GM23338 (cell line): Measurements from ENCODE around the gene SEC16A. TPM values are rescaled to one million over a fixed set of nuclear protein-coding genes. Genes with fewer than 3 reads are reported as not detected.

ENCODE experiments used
- ATAC-seq: fragments of 200-7000 bp; cut with Tn5 transposase; 3 replicates; pipeline ENCODE4 v1.9.1; 2020
- DNase-seq: peaks from one replicate; pipeline ENCODE4 v3.0.0-alpha.2; 2015; ENCODE audit warnings: low spot score
- H2AFZ ChIP-seq: fragments of 200-600 bp; sonication (generic); 2 replicates; pipeline ENCODE4 v1.8.0; 2016; ENCODE audit warnings: antibody characterized with exemption, mild to moderate bottlenecking, moderate library complexity
- H3F3A ChIP-seq: fragments of 200-600 bp; sonication (generic); replicated peaks from 2 replicates; pipeline ENCODE4 v1.8.0; 2017; ENCODE audit warnings: antibody characterized with exemption, mixed run types, low read depth
- H3K27ac ChIP-seq: fragments of 200-600 bp; sonication (generic); 2 replicates; pipeline ENCODE4 v1.6.1; 2016; ENCODE audit warnings: low read depth
- H3K27me3 ChIP-seq: fragments of 200-600 bp; sonication (generic); 2 replicates; pipeline ENCODE4 v1.8.0; 2016; ENCODE audit warnings: mild to moderate bottlenecking, mixed run types, moderate library complexity; ENCODE audit not compliant: insufficient read depth
- H3K36me3 ChIP-seq: fragments of 200-600 bp; sonication (generic); 2 replicates; pipeline ENCODE4 v1.8.0; 2016; ENCODE audit warnings: mild to moderate bottlenecking; ENCODE audit not compliant: insufficient read depth
- H3K4me1 ChIP-seq: fragments of 200-600 bp; sonication (generic); 2 replicates; pipeline ENCODE4 v1.8.0; 2016; ENCODE audit warnings: mild to moderate bottlenecking, moderate library complexity; ENCODE audit not compliant: insufficient read depth
- H3K4me2 ChIP-seq: fragments of 200-600 bp; sonication (generic); 2 replicates; pipeline ENCODE4 v1.7.1; 2017; ENCODE audit warnings: mixed run types
- H3K4me3 ChIP-seq: fragments of 200-600 bp; sonication (generic); 2 replicates; pipeline ENCODE4 v1.6.1; 2016; ENCODE audit warnings: mixed run types
- H3K79me2 ChIP-seq: fragments of 200-600 bp; sonication (generic); replicated peaks from 2 replicates; pipeline ENCODE4 v1.8.0; 2017; ENCODE audit warnings: mild to moderate bottlenecking; ENCODE audit not compliant: insufficient read depth
- H3K9me2 ChIP-seq: fragments of 200-600 bp; sonication (generic); 2 replicates; pipeline ENCODE4 v1.8.0; 2017; ENCODE audit not compliant: insufficient read depth
- H4K20me1 ChIP-seq: fragments of 200-600 bp; sonication (generic); replicated peaks from 2 replicates; pipeline ENCODE4 v1.8.0; 2017; ENCODE audit warnings: mild to moderate bottlenecking; ENCODE audit not compliant: insufficient read depth
- H3K27ac Mint-ChIP-seq: 2 replicates; pipeline ENCODE4 v1.8.0; 2020; ENCODE audit warnings: inconsistent platforms, mild to moderate bottlenecking, moderate library complexity, mixed read lengths
- H3K27me3 Mint-ChIP-seq: 3 replicates; pipeline ENCODE4 v1.8.0; 2022; ENCODE audit warnings: low read depth, mild to moderate bottlenecking, moderate library complexity, mixed read lengths, inconsistent platforms; ENCODE audit not compliant: insufficient read depth, poor library complexity
- H3K36me3 Mint-ChIP-seq: 3 replicates; pipeline ENCODE4 v1.8.0; 2021; ENCODE audit warnings: low read depth, mild to moderate bottlenecking, inconsistent platforms, moderate library complexity, mixed read lengths
- H3K4me1 Mint-ChIP-seq: 3 replicates; pipeline ENCODE4 v1.8.0; 2020; ENCODE audit warnings: mild to moderate bottlenecking, inconsistent platforms, mixed read lengths
- H3K4me3 Mint-ChIP-seq: 3 replicates; pipeline ENCODE4 v1.8.0; 2021; ENCODE audit warnings: moderate library complexity, mild to moderate bottlenecking, inconsistent platforms, mixed read lengths
- H3K9me3 Mint-ChIP-seq: 3 replicates; pipeline ENCODE4 v1.8.0; 2020; ENCODE audit warnings: moderate library complexity, mild to moderate bottlenecking, inconsistent platforms, mixed read lengths
- CREB1 ChIP-seq: fragments of 250-450 bp; sonication (Bioruptor Pico); IDR thresholded peaks from 2 replicates; pipeline ENCODE4 v1.5.0; 2020; ENCODE audit warnings: low read depth, mild to moderate bottlenecking, moderate library complexity
- EZH2 ChIP-seq: fragments of 200-600 bp; sonication (generic); IDR thresholded peaks from one replicate; pipeline ENCODE4 v1.8.0; 2017; ENCODE audit warnings: antibody characterized with exemption, mild to moderate bottlenecking, low read depth; ENCODE audit not compliant: unreplicated experiment
- EZH2phosphoT487 ChIP-seq: fragments of 200-600 bp; sonication (generic); IDR thresholded peaks from one replicate; pipeline ENCODE4 v1.8.1; 2018; ENCODE audit warnings: antibody characterized with exemption; ENCODE audit not compliant: unreplicated experiment
- JUNB ChIP-seq: IDR thresholded peaks from one replicate; pipeline ENCODE4 v1.6.1; 2016; ENCODE audit warnings: antibody characterized with exemption; ENCODE audit not compliant: unreplicated experiment
- NANOG ChIP-seq: IDR thresholded peaks from 2 replicates; pipeline ENCODE4 v1.6.1; 2016; ENCODE audit warnings: antibody characterized with exemption, borderline replicate concordance
- POLR2AphosphoS5 ChIP-seq: IDR thresholded peaks from 2 replicates; pipeline ENCODE4 v1.6.1; 2016; ENCODE audit warnings: antibody characterized with exemption, low read depth
- STAT1 ChIP-seq: IDR thresholded peaks from one replicate; pipeline ENCODE4 v1.6.1; 2016; ENCODE audit warnings: antibody characterized with exemption; ENCODE audit not compliant: unreplicated experiment
- ZNF114 ChIP-seq: fragments of 250-450 bp; sonication (Bioruptor Pico); IDR thresholded peaks from 2 replicates; pipeline ENCODE4 v1.5.0; 2020; ENCODE audit warnings: mild to moderate bottlenecking, moderate library complexity
- ZNF331 ChIP-seq: fragments of 250-450 bp; sonication (Bioruptor Pico); IDR thresholded peaks from 2 replicates; pipeline ENCODE4 v1.5.0; 2020; ENCODE audit warnings: low read depth, mild to moderate bottlenecking, moderate library complexity
- polyA plus RNA-seq: library from polyadenylated mRNA; unstranded; fragments of >200 nt; fragmentation: Nextera tagmentation; extraction: Ambion mirVana; gene quantifications from 2 replicates; pipeline ENCODE4 v1.2.1, GENCODE V29; 2016
- total RNA-seq: library from RNA; depleted of rRNA; stranded (reverse); fragments of >200 nt; shearing (Covaris generic); gene quantifications from 2 replicates; pipeline ENCODE4 v1.2.3, GENCODE V29; 2014
- TF ChIP-seq, protein P1 (sequence below): IDR thresholded peaks from one replicate; pipeline ENCODE4 v1.6.1; 2018; ENCODE audit warnings: antibody characterized with exemption; ENCODE audit not compliant: unreplicated experiment
- TF ChIP-seq, protein P2 (sequence below): fragments of 250-450 bp; sonication (Bioruptor Pico); IDR thresholded peaks from 2 replicates; pipeline ENCODE4 v1.5.0; 2020; ENCODE audit warnings: mild to moderate bottlenecking, moderate library complexity
- TF ChIP-seq, protein P3 (sequence below), 2 experiments: fragments of 200-600 bp in 1 of 2; sonication (generic) in 1 of 2; conservative IDR thresholded peaks; 2 replicates each; pipeline versions ENCODE4 v1.5.1 to v1.6.1; 2016 to 2017; ENCODE audit warnings: antibody characterized with exemption in 2 of 2, low read depth in 2 of 2, mild to moderate bottlenecking in 2 of 2, moderate library complexity in 1 of 2
- TF ChIP-seq, protein P4 (sequence below): IDR thresholded peaks from 2 replicates; pipeline ENCODE4 v1.6.1; 2016; ENCODE audit warnings: antibody characterized with exemption

SEC16A gene
- total and polyA plus RNA-seq, 2 experiments from 2014 or later: 34.0 to 59.2 TPM

DNA sequence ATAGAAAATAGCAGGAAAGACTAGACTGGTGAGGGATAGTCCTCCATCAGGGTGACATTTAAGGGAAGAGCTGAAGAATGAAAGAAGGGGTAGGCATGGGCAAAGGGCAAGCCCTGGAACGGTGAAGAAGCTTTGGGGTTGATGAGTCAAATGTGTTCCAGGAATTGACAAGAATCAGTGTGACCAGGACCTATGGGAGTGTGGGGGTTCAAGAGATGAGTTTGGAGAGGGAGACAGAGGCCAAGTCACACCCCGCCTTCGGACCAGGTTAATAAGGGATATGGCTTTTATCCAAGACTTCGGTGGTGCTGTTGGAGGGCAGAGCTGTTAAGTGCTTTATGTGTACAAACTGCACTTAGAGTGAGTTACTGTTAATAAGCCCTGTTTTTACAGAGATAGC lies 71.5 kb downstream of the SEC16A start:
- peak overlapping the region; percentile 96 for H3K4me3 Mint-ChIP-seq
- H2AFZ ChIP-seq: no peak overlapping the region
- peaks cover 70% of the 10 kb centered on the region for H3K36me3 Mint-ChIP-seq
- peaks cover 20% of the 10 kb centered on the region for H3K4me1 Mint-ChIP-seq
- TF ChIP-seq, protein P1, sequence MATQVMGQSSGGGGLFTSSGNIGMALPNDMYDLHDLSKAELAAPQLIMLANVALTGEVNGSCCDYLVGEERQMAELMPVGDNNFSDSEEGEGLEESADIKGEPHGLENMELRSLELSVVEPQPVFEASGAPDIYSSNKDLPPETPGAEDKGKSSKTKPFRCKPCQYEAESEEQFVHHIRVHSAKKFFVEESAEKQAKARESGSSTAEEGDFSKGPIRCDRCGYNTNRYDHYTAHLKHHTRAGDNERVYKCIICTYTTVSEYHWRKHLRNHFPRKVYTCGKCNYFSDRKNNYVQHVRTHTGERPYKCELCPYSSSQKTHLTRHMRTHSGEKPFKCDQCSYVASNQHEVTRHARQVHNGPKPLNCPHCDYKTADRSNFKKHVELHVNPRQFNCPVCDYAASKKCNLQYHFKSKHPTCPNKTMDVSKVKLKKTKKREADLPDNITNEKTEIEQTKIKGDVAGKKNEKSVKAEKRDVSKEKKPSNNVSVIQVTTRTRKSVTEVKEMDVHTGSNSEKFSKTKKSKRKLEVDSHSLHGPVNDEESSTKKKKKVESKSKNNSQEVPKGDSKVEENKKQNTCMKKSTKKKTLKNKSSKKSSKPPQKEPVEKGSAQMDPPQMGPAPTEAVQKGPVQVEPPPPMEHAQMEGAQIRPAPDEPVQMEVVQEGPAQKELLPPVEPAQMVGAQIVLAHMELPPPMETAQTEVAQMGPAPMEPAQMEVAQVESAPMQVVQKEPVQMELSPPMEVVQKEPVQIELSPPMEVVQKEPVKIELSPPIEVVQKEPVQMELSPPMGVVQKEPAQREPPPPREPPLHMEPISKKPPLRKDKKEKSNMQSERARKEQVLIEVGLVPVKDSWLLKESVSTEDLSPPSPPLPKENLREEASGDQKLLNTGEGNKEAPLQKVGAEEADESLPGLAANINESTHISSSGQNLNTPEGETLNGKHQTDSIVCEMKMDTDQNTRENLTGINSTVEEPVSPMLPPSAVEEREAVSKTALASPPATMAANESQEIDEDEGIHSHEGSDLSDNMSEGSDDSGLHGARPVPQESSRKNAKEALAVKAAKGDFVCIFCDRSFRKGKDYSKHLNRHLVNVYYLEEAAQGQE: no peak
- TF ChIP-seq EZH2phosphoT487 (no peak), CREB1 (CRISPR knock-in tag) (no peak), POLR2AphosphoS5 (no peak), ZNF331 (CRISPR knock-in tag) (no peak), NANOG (no peak), ZNF114 (CRISPR knock-in tag) (no peak), STAT1 (no peak), JUNB (no peak), EZH2 (no peak)
- TF ChIP-seq, protein P2, sequence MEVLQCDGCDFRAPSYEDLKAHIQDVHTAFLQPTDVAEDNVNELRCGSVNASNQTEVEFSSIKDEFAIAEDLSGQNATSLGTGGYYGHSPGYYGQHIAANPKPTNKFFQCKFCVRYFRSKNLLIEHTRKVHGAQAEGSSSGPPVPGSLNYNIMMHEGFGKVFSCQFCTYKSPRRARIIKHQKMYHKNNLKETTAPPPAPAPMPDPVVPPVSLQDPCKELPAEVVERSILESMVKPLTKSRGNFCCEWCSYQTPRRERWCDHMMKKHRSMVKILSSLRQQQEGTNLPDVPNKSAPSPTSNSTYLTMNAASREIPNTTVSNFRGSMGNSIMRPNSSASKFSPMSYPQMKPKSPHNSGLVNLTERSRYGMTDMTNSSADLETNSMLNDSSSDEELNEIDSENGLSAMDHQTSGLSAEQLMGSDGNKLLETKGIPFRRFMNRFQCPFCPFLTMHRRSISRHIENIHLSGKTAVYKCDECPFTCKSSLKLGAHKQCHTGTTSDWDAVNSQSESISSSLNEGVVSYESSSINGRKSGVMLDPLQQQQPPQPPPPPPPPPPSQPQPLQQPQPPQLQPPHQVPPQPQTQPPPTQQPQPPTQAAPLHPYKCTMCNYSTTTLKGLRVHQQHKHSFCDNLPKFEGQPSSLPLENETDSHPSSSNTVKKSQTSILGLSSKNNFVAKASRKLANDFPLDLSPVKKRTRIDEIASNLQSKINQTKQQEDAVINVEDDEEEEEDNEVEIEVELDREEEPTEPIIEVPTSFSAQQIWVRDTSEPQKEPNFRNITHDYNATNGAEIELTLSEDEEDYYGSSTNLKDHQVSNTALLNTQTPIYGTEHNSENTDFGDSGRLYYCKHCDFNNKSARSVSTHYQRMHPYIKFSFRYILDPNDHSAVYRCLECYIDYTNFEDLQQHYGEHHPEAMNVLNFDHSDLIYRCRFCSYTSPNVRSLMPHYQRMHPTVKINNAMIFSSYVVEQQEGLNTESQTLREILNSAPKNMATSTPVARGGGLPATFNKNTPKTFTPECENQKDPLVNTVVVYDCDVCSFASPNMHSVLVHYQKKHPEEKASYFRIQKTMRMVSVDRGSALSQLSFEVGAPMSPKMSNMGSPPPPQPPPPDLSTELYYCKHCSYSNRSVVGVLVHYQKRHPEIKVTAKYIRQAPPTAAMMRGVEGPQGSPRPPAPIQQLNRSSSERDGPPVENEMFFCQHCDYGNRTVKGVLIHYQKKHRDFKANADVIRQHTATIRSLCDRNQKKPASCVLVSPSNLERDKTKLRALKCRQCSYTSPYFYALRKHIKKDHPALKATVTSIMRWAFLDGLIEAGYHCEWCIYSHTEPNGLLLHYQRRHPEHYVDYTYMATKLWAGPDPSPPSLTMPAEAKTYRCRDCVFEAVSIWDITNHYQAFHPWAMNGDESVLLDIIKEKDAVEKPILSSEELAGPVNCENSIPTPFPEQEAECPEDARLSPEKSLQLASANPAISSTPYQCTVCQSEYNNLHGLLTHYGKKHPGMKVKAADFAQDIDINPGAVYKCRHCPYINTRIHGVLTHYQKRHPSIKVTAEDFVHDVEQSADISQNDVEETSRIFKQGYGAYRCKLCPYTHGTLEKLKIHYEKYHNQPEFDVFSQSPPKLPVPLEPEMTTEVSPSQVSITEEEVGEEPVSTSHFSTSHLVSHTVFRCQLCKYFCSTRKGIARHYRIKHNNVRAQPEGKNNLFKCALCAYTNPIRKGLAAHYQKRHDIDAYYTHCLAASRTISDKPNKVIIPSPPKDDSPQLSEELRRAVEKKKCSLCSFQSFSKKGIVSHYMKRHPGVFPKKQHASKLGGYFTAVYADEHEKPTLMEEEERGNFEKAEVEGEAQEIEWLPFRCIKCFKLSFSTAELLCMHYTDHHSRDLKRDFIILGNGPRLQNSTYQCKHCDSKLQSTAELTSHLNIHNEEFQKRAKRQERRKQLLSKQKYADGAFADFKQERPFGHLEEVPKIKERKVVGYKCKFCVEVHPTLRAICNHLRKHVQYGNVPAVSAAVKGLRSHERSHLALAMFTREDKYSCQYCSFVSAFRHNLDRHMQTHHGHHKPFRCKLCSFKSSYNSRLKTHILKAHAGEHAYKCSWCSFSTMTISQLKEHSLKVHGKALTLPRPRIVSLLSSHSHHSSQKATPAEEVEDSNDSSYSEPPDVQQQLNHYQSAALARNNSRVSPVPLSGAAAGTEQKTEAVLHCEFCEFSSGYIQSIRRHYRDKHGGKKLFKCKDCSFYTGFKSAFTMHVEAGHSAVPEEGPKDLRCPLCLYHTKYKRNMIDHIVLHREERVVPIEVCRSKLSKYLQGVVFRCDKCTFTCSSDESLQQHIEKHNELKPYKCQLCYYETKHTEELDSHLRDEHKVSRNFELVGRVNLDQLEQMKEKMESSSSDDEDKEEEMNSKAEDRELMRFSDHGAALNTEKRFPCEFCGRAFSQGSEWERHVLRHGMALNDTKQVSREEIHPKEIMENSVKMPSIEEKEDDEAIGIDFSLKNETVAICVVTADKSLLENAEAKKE (CRISPR knock-in tag): no peak
- TF ChIP-seq, protein P3, sequence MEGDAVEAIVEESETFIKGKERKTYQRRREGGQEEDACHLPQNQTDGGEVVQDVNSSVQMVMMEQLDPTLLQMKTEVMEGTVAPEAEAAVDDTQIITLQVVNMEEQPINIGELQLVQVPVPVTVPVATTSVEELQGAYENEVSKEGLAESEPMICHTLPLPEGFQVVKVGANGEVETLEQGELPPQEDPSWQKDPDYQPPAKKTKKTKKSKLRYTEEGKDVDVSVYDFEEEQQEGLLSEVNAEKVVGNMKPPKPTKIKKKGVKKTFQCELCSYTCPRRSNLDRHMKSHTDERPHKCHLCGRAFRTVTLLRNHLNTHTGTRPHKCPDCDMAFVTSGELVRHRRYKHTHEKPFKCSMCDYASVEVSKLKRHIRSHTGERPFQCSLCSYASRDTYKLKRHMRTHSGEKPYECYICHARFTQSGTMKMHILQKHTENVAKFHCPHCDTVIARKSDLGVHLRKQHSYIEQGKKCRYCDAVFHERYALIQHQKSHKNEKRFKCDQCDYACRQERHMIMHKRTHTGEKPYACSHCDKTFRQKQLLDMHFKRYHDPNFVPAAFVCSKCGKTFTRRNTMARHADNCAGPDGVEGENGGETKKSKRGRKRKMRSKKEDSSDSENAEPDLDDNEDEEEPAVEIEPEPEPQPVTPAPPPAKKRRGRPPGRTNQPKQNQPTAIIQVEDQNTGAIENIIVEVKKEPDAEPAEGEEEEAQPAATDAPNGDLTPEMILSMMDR (conservative IDR thresholded peaks at IDR 0.05; ENCODE audit: low read depth in 2 of 2): no peak
- TF ChIP-seq, protein P4, sequence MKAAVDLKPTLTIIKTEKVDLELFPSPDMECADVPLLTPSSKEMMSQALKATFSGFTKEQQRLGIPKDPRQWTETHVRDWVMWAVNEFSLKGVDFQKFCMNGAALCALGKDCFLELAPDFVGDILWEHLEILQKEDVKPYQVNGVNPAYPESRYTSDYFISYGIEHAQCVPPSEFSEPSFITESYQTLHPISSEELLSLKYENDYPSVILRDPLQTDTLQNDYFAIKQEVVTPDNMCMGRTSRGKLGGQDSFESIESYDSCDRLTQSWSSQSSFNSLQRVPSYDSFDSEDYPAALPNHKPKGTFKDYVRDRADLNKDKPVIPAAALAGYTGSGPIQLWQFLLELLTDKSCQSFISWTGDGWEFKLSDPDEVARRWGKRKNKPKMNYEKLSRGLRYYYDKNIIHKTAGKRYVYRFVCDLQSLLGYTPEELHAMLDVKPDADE: no peak
- peak overlapping the region; percentile 96 for H3K4me3 ChIP-seq
- H3K36me3 ChIP-seq: peaks cover 33% of the 10 kb centered on the region
- H3K4me1 ChIP-seq: peaks cover 17% of the 10 kb centered on the region; the same call in 1 of the 2 replicates
- peak overlapping the region; percentile 99 for H3K4me2 ChIP-seq
- H3K9me2 ChIP-seq: no peaks in the 10 kb centered on the region
- peaks cover 24% of the 10 kb centered on the region for H4K20me1 ChIP-seq
- peaks cover 28% of the 10 kb centered on the region for H3K27me3 Mint-ChIP-seq
- H3K9me3 Mint-ChIP-seq: no peaks in the 10 kb centered on the region
- ATAC-seq: no peak
- peaks cover 61% of the 10 kb centered on the region for H3K79me2 ChIP-seq
- H3F3A ChIP-seq: peaks cover 20% of the 10 kb centered on the region; the same call in 1 of the 2 replicates
- H3K27ac ChIP-seq: no peak overlapping the region
- no peaks in the 10 kb centered on the region for H3K27me3 ChIP-seq
- H3K27ac Mint-ChIP-seq: peak overlapping the region; percentile 95
- no peak for DNase-seq
